T1000 (cell line): ENCODE measurements around the gene MIPEP.
"Not testable (repeated sequence)": the region's sequence is repeated elsewhere in the genome, so short reads cannot be mapped to it uniquely, and the experiment has no call there.

ENCODE experiments used
- DNase-seq: peaks from one replicate; lab custom pipeline; 2025; ENCODE audit warnings: mixed read lengths; lab: John Stamatoyannopoulos, UW

The MIPEP gene

DNA sequence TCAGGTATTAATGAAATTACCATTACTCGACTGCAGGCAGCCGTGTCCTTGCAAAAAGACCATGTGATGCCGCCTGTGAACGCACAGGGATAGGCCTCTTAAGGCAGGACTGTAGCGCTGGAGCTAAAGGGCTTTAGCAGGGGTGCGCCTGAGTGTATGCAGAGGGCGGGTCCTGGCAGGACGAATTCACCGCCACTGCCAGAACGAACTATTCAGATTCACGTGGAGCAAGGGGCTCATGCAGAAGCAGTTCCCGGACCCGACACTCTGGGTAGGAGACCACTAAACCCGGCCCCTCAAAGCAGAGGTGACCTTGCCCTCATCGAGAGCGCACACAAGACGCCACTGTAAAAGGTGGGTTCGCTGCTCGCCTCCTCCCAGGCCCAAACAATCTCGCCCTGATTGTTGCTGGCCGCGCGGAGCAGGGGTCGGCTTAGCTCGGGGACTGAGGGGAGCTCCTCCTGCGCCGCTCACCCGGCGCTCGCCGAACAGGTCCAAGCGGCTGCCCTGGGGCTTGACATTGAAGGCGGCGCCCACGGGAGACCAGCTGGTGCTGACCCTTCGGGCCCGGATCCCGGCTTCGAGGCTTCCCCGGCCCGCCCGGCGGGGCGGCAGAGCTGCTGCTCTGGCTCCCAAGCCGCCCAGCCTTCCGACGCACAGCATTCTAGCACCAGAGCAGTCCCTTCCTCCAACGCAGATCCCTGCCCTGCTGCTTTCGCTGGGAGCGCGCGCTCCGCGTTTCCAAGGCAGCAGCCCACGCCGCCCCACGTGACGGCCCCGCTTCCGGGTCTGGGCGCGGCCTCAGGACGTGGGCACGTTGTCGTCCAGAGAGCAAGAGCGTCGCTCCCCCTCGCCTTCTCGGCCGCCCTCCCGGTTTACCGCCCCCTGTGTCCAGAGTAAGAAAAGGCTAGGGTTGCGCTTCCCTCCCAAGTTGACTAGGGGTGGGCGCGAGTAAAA, at the start of gene MIPEP:
TSS of gene MIPEP (minus strand) at position 743 of the 957 bp plus-strand sequence. CDS start at position 663, 80 bp downstream.
- peak; percentile 65 for DNase-seq

DNA sequence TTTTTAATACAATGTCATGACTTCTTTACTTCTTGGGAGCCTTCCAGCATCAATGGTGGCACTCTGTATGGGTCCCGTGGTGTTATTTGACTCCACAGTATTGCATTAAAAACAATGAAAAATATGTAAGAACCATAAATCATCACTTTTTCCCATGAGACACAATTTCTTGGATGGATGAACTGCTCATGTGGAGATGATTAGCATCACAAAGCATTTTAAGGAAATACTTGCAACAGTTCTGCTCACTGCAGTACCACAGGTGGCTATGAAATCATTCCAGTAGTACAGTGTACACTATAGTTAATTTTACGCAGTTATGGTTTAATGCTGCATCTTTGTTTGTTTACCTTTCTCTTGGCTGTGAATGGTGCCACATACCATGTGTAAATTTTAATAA, 45.3 kb upstream of the MIPEP start:
- DNase-seq = no peak

DNA sequence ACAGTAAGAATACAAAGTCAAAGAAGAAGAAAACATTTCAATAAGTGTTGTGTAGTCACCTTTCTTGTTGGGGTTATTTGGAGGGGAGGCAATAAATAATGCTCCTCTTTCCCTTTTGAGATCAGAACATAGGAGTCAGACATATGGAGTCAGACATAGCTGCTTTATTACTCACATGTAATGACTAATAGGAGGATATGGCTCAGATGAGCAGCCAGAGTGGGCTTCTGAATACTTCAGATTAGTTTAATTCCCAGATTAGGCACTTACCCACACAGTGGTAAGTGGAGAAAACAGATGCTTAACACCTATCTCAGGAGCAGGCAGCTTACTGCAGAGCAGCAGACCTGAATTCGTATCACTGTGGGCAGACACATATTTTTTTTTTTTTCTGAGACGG, 39.8 kb upstream of the MIPEP start:
- DNase-seq = no peak

DNA sequence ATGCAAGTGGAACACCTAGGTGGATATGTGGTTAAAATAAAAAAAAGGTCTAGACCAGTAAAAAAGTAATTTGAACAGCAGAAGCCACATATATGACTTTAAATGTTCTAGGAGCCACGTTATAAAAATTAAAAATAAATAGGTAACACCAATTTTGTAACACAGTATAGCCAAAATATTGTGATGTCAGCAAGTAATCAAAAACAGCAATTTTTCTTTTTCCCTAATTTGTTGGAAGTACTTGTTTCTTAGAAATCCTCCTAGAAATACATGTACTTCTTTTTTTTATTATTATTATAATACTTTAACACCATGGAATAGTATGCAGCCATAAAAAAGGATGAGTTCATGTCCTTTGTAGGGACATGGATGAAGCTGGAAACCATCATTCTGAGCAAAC, 33.8 kb upstream of the MIPEP start:
- DNase-seq = no peak

DNA sequence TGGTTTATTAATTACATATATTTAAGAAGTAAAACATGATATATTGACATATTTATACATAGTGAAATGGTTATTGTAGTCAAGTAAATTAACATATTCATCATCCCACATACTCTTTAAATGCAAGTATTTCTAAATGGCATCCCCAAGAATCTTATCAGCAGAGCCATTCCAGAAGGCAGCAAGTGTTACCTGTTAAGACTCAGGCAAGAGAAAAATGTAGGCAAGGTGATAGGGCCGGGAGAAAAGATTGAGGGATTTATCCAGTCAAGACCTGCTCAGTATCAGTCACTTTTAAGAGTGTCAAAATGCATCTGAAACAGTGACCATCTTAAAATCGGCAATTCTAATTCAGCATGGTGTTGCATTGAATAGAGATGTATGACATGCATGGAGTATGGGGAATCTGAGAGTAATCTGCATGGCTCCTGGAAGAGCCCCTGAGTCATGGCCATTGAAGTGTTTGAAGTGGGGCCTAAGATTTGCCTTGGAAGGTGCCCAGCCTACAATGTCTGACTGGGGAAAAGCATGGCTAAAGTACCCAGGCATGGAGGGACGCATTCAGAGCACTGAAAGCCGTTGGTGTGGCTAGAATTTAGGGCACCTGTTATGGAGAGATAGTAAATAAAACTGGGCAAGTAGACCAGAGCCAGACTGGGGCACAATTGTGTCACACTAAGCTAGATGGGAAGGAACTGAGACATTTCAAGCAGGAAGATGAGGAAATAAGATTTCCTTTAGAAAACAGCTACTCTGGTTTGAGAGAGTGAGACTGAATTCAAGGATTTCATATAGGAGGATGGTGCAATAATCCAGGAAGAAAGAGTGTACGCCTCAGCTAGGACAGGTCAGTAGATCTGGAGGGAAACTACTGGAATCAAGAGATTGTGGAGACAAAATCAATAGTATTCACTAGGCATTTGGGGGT, 33.1 kb upstream of the MIPEP start:
- DNase-seq = no peak

DNA sequence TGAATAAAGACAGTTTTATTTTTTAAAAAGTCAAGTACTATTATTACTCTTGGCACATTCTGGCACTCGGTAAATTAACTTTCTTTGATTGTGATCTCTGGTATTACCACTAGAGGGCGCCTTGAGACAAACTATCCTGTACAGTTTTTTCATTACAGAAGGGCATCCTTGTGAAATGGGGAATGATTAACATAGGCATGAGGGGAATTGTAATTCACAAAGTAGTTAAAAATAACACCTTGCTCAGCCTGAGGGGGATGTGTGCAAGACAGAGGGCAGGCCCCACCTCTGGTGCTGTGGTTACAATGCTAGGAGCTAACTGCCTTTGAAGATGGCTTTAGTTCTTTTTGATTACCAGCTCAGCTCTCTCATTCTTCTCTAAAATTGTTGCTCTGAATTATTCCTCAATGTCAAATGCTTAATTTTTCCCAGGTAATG, 32.3 kb upstream of the MIPEP start:
- DNase-seq = no peak

DNA sequence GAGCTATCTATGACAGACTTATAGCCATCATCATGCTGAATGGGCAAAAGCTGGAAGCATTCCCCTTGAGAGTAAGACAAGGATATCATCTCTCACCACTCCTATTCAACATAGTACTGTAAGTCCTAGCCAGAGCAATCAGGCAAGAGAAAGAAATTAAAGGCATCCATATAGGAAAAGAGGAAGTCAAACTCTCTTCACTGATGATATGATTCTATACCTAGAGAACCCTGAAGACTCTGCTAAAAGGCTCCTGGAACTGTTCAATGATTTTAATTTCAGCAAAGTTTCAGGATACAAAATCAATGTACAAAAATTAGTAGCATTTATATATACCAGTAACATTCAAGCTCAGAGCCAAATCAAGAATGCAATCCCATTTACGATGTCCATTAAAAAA, 29.8 kb upstream of the MIPEP start:
- DNase-seq = no peak

DNA sequence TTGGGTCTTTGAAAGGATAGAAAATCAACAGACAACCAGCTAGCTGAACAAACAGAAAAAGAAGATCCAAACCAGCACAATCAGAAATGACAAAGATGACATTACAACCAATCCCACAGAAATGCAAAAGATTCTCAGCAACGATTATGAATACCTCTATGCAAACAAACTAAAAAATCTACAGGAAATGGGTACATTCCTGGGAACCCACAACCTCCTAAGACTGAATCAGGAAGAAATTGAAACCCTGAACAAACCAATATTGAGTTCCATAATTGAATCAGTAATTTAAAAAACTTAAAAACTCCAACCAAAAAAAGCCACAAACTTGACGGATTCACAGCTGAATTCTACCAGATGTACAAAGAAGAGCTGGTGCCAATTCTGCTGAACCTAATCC, 29.0 kb upstream of the MIPEP start:
- DNase-seq = no peak

DNA sequence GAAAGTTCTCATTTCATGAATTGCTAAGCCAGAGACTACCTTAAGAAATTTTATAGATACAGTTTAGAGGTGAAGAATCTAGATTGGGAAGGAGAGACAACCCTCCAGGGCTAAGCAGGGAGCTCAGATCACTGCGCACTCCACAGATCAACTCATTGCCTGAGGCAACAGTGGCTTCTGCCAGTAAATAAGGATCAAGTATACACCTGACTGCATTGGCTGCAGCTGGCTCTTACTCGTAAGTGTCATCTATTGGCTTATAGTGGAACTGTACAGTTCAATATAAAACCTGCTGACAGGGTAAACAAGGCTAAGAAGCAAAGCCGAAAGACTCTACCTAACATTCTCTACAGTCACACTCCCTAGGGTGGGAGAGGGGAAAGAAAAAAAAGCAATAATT, 26.1 kb upstream of the MIPEP start:
- no peak for DNase-seq

DNA sequence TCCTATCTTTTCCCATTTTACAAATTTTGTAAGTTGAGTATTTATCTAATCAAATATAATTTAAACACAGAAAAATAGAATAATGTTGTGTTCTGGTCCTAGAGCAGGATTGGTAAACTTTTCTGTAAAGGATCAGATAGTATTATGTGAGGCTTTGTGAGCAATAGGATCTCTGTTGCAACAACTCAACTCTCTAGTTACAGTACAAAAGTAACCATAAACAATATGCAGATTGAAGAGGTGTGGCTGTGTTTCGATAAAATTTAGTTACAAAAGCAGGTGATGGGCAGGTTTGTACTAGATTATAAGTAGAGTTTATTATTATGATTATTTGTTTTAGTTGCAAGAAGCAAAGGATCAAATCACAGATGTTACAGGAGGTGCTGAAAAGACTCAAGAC, 23.3 kb upstream of the MIPEP start:
- DNase-seq = no peak

DNA sequence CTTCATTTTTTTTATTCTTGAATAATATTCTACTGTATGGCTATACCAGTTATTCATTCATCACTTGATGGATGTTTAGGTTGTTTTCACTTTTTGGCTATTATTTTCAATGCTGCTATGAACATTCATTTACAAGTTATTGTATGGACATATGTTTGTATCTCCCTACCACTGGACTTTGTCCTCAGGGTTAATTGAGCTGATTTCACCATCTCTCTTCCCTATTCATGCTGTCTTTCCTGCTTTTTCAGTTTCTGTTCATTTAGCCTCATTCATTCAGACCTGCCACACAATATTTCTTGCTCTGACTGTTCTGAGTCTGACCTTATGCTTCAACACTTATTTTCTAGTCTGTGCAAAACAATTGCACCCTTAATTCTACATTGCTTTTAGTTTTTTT, 20.4 kb upstream of the MIPEP start:
- no peak for DNase-seq

DNA sequence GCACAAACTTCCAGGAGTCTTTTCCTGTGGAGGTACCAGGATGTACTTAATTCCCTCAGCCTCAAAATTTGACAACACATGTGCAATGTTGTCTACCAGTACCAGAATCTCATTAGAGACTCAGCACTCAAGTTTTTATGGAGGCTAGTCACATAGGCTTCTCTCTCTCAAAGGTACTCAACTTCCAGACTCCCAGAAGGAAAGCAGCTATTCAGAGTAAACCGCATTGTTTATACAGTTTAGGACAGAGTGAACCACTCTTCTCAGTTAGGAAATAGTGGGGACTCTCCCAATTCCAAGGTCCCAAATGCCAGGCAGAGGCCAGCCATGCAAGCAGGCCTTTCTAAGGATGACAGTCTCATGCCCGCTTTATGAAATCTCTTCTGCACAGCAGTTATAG, 16.6 kb upstream of the MIPEP start:
- no peak for DNase-seq

DNA sequence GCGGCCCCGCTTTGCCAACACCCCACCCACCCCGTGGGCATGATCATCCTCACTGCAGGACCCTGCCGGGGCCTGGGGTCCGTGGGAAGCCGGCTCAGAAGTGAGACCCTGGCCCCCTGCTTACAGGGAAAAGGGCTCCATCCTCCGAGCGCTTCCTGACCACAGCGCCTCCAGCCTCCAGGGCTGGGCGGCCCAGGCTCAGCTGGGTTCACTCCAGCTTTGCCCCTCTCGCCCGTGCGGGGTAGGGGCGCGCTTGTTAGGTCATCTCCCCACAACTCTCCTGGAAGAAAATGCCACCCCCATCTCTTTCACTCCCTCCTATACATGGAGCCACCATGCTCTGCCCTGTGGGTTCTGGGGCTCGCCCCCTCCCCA, 14.7 kb upstream of the MIPEP start:
- no peak for DNase-seq

DNA sequence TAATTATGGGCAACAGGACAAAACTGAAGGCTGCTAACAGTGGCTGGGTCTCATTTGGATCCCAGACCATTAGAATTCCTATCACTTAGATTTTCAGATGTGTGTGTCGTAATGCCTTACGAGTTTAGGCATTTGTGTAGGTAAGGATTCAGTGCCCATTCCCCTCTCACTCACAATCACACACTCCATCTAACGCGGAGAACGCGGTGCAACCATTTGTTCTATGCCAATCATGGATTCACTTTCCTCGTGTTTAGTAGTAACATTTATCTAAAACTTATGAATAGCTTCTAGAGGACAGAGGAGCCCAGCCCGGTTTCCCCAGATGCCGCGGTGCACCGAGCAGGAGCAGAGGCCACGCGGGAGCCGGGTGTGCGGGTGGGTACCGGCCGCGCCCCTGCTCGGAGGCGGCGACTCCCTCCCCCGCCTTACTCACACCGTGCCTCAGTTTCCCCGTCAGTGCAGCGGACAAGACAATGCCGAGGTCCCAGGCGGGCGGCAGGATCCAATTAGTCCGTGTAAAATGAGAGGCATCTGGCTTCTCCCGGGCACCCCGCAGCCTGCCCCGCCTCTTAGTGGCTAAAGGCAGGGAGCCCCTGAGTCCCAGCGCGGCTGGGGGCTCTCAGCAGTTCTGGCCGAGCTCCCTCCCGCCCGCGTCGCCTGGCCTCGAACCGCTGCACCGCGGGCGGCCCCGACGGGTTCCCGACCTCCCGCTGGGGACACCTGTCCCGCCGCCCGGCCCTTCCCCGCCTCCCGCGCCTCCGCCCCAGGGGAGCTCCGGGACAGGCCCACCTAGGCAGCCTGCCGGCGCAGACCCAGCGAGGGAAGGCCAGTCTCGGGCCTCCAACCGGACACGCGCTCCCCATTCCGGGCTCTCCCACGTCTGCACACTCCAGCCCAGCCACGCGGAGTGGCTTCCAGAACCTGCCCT, 14.0 kb upstream of the MIPEP start:
- no peak for DNase-seq

DNA sequence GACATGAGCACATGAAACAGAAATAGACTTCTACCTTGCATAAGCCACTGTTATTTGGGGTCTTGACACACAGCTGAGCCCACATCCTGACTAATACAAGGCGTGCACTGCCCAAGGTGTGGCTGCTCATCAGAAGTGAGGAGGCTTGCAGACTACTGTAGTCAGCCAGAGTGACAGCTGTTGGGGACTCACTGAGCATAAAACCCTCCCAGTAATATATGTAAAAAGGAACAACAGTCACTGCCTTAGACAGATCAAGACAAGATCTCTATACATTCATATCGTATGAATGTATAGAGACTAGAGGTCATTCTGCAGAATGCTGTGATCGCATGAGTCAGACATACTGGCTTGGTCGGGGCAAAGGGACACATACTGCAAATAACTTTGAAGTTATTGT, 12.2 kb upstream of the MIPEP start:
- no peak for DNase-seq

DNA sequence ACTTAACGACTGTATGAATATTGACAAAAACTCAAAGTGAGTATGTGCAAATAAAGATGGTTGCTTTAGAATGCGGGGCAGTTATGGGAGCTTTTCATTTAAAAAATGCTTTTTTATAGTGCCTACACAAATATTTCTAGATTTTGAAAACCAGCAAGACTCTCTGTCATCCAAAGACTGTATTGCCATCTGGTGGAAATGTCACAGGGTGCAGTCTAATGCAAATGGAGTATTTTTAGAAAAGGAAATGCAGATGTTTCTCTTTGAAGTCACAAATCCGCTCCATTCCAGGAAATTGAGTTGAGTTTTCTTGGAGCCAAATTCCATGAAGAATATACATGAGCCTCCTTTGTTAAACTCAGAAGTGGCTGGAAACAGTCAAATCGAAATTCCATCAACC, 10.4 kb upstream of the MIPEP start:
- no peak for DNase-seq

DNA sequence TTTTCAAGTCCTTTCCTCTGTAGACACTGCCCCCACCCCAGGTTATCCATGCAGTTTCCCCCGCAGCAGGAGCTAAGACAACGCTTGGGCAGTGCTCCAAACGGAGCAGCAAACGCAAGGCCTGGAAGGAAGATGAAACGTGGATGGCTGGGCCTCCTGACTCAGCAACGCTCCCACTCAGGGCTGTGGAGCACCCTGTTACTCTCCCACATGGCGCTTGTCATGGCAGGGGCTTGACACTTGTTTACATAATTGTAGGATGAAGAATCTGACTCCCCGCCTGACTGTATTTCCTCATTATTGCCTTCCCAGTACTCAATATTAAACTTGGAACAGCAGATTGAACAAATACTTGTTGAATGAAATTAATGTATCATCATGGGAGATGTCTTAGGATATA, 8.9 kb upstream of the MIPEP start:
- no peak for DNase-seq

DNA sequence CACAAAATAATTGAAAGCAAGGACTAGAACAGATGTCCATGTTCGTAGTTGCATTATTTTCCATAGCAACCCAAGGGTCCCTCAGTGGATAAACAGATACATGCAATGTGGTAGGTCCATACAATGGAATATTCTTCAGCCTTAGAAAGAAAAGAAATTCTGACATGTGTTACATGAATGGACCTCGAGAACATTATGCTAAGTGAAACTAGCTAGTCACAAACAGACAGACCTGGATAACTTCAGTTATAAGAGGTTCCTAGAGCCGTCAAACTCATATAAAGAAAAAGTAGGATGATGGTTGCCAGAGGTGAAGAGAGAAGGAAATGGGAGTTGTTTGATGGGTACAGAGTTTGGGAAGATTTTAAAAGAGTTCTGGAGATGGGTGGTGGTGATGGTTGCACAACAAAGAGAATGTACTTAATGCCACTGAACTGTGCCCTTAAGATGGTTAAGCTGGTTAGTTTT, 8.3 kb upstream of the MIPEP start, which contains the start of gene C1QTNF9B:
TSS of gene C1QTNF9B (minus strand) at position 51 of the 468 bp plus-strand sequence.
- not testable (repeated sequence) for DNase-seq

DNA sequence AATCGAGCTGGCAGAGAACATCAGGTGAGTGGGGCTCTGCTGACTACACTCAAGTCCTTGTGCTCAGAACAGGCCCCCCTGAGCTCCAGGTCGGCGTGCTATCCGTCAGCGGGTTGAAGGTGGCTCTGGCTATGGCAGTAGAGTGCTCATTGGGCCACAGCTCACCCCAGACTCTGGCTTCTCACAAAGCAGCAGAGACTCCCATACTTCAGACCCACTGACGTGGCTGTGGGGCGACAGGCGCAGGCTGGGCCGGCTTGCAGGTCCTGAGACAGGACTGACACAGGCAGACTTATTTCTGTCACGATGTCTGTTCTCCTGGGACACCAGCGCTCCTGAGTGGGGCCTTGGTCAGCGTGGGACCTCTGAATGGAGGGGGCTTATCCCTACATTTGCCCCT, 5.5 kb upstream of the MIPEP start:
- not testable (repeated sequence) for DNase-seq

DNA sequence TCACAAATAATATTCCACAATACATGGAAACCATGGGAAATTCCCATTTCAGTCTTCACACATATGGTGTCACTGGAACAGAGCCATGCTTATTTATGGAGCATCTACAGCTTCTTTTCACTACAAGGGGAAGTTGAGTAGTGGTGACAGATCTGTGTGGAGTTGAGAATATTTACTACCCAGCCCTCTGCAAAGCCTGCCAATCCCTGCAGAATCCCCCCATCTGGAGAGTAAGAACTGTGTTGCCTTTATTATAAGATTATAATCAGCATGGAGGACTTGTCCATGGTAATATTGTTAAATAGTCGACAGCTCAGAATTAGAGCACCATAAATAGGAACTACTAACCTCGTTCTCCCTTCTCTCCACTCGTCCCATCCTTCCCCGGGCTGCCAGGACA, 4.6 kb upstream of the MIPEP start:
- not testable (repeated sequence) for DNase-seq
